Liver (tissue), 3 donors: Measurements from ENCODE around the gene NTHL1.

Experiments
- EGR1 ChIP-seq, 2 donors: IDR thresholded peaks; 2 replicates each; pipeline ENCODE4 v1.6.1; 2016 to 2018; ENCODE audit warnings: antibody characterized with exemption in 2 of 2, low read depth in 2 of 2
- JUND ChIP-seq, 2 donors: IDR thresholded peaks; 2 replicates each; pipeline ENCODE4 v1.6.1; 2016; ENCODE audit warnings: antibody characterized with exemption in 2 of 2
- SP1 ChIP-seq: IDR thresholded peaks from 2 replicates; pipeline ENCODE4 v1.6.1; 2018; ENCODE audit warnings: antibody characterized with exemption, mild to moderate bottlenecking
- TF ChIP-seq, protein P1 (sequence below): IDR thresholded peaks from 2 replicates; pipeline ENCODE4 v1.6.1; 2016; ENCODE audit warnings: antibody characterized with exemption
- TF ChIP-seq, protein P2 (sequence below): IDR thresholded peaks from 2 replicates; pipeline ENCODE4 v1.6.1; 2016; ENCODE audit warnings: antibody characterized with exemption
- TF ChIP-seq, protein P3 (sequence below): fragments of 150-350 bp; IDR thresholded peaks from 2 replicates; pipeline ENCODE4 v1.5.1; 2017; ENCODE audit warnings: improper control_type of control experiment, low read depth, low read length; ENCODE audit not compliant: missing input control
- donor health status: healthy.
- donor health status: healthy.

DNA sequence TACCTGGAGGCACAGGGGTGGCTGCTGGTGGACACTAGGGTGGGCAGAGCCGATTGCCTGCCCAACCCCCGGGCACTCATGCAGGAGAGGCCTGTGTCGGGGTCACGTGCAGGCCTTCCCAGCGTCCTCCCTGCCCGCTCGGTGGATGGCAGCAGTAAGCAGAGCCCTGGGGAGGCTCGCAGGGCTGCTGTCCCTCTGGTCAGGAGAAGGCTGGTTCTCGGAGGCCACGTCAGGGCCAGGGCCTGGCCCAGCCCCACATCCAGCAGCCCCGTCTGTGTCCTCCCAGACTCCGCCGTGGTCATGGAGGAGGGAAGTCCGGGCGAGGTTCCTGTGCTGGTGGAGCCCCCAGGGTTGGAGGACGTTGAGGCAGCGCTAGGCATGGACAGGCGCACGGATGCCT, 35.8 kb upstream of the NTHL1 start:
- TF ChIP-seq, protein P1, sequence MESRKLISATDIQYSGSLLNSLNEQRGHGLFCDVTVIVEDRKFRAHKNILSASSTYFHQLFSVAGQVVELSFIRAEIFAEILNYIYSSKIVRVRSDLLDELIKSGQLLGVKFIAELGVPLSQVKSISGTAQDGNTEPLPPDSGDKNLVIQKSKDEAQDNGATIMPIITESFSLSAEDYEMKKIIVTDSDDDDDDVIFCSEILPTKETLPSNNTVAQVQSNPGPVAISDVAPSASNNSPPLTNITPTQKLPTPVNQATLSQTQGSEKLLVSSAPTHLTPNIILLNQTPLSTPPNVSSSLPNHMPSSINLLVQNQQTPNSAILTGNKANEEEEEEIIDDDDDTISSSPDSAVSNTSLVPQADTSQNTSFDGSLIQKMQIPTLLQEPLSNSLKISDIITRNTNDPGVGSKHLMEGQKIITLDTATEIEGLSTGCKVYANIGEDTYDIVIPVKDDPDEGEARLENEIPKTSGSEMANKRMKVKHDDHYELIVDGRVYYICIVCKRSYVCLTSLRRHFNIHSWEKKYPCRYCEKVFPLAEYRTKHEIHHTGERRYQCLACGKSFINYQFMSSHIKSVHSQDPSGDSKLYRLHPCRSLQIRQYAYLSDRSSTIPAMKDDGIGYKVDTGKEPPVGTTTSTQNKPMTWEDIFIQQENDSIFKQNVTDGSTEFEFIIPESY: no peak
- TF ChIP-seq, protein P2, sequence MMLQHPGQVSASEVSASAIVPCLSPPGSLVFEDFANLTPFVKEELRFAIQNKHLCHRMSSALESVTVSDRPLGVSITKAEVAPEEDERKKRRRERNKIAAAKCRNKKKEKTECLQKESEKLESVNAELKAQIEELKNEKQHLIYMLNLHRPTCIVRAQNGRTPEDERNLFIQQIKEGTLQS: no peak
- TF ChIP-seq SP1 (no peak), EGR1 (IDR thresholded peaks at IDR 0.05; ENCODE audit: low read depth in 2 of 2) (no peak), JUND (IDR thresholded peaks at IDR 0.05) (no peak)
- TF ChIP-seq, protein P3, sequence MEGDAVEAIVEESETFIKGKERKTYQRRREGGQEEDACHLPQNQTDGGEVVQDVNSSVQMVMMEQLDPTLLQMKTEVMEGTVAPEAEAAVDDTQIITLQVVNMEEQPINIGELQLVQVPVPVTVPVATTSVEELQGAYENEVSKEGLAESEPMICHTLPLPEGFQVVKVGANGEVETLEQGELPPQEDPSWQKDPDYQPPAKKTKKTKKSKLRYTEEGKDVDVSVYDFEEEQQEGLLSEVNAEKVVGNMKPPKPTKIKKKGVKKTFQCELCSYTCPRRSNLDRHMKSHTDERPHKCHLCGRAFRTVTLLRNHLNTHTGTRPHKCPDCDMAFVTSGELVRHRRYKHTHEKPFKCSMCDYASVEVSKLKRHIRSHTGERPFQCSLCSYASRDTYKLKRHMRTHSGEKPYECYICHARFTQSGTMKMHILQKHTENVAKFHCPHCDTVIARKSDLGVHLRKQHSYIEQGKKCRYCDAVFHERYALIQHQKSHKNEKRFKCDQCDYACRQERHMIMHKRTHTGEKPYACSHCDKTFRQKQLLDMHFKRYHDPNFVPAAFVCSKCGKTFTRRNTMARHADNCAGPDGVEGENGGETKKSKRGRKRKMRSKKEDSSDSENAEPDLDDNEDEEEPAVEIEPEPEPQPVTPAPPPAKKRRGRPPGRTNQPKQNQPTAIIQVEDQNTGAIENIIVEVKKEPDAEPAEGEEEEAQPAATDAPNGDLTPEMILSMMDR: no peak
